HG02763 (cell line): Measurements from ENCODE around the gene UTP11.
A peak's percentile ranks its signal among the peaks of the same experiment; 100 is the strongest.
"Not testable (repeated sequence)": the region's sequence is repeated elsewhere in the genome, so short reads cannot be mapped to it uniquely, and the experiment has no call there.

Experiments
- ATAC-seq: cut with Tn5 transposase; IDR thresholded peaks from one replicate; pipeline ENCODE4 v1.9.1; 2021; ENCODE audit warnings: mild to moderate bottlenecking, moderate library complexity; ENCODE audit not compliant: unreplicated experiment

The UTP11 gene

DNA sequence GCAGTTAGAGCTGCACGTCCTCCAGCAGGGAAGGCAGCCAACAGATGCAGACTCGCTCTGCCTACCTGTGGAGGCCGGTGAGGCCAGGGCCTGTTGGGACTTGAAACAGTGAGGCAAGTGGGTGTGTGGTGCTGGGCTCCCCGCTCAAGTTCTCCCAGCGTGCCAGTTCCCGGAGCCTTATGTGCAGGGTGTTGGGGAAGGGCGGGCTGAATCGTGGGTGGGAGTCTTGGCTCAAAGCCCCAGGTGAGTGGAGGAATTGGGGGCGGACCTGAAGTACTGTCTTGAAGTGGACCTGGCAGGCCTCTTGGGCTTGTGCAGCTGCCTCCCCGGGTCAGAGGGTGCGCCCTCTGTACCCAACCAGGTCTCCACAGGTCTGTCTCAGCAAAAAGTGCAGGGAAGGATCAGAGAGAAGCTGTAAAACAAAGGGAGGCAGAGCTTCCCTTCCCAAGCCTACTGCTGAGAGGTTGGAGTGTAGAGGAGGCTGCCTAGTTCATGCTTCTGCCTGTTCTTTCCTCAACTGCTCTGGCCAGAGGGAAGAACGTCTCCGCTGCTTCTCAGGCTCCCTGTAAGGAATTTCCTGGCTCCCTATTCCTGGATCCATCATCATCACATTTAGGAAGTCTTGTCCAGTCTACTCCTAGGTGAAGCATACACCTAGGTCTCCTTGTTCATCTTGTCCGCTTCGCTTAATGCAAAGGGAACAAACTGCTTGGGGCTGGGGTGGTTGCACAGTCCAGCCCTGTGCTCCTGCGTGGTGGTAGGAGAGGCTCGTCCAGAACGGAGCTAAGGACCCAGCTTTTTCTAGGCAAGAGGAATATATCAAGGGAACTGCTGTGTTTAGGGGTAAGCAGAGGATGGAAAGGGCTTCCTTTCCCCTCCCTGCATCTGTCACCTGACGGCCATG is 14.9 kb downstream of the UTP11 start:
- no peak for ATAC-seq

GRCh38 chr1:38028105-38028591 is 15.6 kb downstream of the UTP11 start:
- ATAC-seq, result peak; percentile 69

DNA sequence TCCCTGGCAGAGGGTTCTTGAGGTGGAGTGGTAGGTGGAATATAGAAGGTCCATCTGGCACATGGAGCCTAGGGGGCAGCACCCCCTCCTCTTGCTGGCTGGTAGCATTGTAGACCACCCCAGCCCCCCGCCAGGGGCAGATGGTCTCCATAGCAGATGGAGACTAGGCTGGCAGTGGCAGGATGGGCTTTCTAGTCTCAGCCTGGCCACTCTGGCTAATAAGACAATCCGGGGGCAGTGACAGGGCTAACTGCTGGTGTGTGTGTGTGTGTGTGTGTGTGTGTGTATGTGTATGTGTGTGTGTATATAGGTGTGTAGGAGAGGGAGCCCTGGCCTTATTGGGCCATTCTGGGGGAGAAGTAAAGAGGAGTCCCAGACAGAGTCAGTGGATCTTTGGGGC is 16.1 kb downstream of the UTP11 start:
- no peak for ATAC-seq

DNA sequence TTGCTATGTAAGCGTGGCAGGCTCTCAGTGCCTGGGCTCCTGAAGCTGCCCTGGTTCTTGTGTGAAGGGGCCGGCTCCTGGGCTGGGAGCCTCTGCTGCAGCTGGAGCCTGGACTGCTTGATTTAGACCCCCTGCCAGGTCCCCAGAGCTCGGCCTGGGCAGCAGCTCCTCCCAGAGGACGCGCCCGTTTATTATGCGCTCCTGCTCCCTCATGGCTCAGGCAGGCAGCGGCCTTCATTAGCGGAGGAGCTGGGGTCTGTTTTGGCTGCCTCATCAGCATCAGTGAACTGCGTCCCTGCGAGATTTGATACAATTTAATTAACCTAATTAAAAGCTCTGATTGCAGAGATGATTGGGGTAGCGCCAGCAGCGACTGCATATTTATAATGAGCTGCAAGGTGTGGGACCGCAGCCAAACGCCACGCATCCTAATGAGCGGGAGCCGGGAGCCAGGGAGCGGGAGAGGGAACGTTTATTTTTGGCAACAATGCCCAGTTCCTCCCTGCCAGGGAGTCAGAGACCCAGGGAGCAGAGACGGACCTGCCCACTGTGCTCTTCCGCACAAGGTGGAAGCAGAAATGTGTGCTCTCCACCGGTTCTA is 16.6 kb downstream of the UTP11 start:
- ATAC-seq, result no peak

- ATAC-seq, result peak; percentile 41
Measured at GRCh38 chr1:38029685-38030511, 17.4 kb downstream of the UTP11 start.

DNA sequence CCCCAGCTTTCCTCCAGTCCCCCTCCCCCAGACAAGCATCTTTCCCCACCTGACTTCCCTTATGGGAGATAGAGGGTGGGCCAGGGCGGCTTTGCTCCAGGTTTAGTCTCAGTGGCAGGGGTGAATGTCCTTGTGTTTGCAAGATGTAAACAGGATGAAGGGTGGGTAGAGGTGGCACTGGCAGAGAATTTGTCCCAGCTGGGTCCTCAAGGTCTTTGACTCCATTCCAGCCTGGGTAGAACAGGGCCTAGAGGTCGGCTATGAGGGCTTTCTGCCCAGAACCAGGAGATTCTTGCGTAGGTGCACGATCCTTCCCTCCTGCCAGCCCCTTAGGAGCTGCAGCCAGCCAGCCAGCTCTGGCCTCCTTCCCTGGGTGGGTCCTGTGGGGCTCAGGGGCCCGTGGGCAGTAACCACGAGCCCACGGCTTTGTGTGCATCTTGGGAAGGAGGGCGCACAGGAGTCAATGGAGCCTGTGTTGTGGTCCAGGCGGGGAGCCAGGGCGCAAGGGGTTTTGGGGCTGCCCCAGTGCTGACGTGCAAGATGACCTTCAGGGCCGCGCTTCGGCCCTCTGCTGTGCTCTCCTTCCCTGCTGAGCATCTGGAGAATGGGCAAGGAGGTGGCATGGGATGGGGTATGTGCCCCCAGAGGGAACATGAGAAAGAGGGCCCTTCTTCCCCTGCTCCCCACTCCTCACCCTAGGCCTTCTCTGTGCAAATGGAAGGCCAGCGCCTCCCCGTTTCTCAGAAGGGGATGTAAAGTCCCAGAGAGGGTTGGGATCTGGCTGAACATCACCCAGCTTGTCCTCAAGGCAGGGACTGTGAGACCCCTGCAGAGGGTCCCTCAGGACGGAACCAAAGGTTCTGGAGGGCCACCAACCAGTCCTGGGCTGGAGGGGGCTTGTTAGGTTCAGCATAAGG is 18.3 kb downstream of the UTP11 start:
- no peak for ATAC-seq

DNA sequence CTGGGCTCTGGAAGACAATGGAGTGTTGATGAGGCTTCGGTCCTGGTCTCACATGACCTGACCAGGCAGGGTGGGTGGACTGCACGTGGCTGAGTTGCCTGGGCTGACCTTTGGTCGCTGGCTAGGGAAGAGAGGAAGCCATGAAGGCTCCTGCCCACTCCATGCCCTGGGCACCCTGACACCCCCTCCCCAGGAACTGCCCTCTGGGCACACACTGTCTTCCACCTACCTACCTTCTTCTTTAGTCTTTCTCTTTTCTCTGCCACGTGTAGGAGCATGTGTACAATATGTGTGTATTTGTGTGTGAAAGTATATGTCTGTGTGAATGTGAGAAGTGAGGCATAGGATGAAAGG is 19.0 kb downstream of the UTP11 start:
- ATAC-seq, result no peak

GRCh38 chr1:38032992-38033391 is 20.5 kb downstream of the UTP11 start:
- not testable (repeated sequence) for ATAC-seq

GRCh38 chr1:38034871-38035270 is 22.3 kb downstream of the UTP11 start:
- ATAC-seq, result no peak

DNA sequence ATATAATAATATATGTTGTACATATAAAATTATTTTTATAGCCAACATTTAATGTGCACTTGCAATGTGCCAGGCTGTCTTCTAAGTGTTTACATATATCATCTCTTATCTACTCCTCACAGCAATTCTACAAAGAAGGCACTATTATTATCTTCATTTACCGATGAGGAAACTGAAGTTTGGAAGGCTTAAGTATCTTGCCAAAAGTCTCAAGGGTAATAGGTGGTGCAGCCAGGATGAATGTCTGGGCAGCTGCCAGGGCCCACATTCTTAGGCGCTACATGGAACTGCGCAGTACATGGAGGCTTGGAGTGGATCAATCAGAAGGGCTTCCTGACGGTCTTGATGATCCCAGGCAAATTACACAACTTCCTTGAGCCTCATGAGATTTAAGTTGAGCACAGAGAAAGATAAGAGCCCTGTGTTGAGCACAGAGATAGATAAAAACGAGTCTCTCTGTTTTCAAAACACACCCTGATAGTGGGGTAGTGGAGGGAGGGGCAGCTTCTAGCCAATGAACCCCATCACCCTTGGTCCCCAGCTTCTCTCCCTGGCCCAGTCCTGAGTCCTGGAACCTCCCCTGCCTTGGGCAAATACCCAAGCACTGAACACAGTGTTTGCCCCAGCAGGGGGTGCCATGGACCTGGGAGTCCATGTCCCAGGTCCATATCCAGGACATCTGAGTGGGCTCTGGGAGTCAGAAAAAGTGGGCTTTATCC is 24.8 kb downstream of the UTP11 start:
- no peak for ATAC-seq

- ATAC-seq, result no peak
Measured at GRCh38 chr1:38038861-38039260, 26.3 kb downstream of the UTP11 start.

- no peak for ATAC-seq
Measured at GRCh38 chr1:38039331-38040088, 27.0 kb downstream of the UTP11 start.

- ATAC-seq, result no peak
Measured at GRCh38 chr1:38041936-38042834, 29.7 kb downstream of the UTP11 start.

DNA sequence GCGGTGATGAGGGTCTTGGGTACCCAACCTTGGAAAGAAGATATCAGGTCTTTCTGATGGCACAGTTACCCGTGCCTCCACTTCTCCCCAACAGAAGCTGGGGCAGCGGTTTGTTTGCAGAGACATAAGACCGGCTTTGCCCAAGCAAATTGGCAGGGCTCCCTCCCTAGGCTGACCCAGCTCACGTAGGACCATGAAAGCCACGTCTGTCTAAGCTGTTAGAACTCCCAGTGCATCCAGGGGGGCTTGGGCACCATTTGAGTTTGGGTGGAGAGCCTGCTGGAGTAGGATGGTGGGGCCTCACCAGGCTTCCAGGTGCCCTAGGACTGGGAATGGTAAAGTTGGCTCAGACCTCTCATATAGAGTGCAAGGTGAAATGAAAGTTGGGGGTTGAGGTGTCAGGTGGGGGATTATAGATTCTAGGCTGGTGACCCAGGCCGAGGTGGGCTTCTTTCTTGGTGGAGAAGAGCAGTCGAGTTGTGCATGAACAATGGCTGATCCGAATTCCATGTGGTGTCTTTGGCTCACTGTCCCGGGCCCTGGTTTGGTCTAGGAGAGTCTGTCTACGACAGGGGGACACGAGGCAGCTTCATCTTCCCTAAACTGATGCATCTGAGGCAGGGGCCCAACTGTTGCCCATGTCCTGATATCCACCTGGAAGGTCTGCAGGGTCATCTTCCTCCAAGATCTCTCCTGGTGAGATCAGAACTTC is 30.7 kb downstream of the UTP11 start:
- no peak for ATAC-seq

DNA sequence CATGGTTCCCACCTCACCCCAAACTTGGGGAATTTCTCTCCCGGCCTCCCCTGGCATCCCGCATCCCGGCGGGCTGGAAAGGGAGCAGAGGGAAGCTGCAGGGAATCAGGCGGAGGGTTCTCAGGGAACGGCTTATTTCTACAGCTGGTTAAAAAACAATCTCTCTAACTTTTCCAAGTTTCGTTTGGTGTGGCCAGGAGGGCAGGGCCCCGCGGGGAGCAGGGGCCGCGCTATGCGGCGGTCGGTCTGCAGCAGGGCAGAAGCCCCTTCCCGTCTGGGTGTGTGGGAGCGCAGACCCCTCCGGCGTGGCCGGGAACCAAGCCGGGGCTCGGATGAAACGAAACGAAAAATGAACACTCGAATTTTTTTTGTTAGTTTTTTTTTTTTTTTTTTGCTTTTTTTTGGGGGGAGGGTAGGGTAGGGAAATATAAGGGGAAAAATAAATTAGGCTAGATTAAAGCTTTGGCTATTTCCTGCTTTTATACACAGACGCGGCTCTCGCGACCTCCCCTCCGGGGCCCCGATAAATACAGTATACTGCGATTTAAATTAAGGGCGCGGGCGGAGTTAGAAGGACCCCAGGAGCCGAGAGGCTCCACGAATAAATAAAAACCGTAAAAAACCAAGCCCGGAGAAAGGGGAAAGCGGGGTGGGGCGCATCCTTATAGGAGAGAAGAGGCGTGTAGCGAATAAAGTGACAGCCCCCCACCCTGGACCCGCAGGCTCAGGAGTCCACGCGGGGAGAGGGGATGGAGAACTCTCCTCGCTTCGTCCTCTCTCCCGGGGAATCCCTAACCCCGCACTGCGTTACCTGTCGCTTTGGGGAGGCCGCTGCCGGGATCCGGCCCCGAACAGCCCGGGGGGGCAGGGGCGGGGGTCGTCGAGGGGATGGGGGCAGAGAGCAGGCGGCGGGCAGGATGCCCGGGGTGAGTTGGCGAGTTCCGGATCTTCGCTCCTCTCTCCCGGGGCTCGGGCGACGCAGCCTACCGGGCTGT is 32.0 kb downstream of the UTP11 start:
- no peak for ATAC-seq
